ENCODE data around the gene WDR70. TPM values are rescaled to one million over a fixed set of nuclear protein-coding genes. Genes with fewer than 3 reads are reported as not detected.
"Not testable (repeated sequence)": the region's sequence is repeated elsewhere in the genome, so short reads cannot be mapped to it uniquely, and the experiment has no call there.

WDR70 gene
- total RNA-seq, 1 experiment from 2014 or later = 60.5 TPM

DNA sequence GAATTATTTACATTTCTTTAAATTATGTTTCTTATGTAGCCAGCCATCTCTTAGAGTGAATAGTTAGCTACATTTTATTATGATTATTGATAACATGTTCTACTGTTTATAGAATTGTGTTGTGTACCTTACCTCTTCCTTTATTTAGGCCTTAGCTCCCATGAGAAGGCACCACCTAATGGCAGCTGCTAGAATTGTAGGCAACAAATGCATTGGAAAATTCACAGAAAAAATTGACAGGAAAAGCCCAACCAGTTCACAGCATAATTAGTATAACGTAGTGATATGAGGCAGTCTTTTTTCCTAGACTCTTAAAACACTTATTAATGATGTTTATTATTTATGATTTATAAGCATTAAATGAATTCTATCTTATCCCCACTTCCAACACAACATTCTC lies 175.8 kb downstream of the WDR70 start:
- no peak for DNase-seq (ENCODE audit: low spot score)
- in situ Hi-C loops (cut with HindIII; ENCODE audit: low sequenced_read_pairs) = no loop called here

DNA sequence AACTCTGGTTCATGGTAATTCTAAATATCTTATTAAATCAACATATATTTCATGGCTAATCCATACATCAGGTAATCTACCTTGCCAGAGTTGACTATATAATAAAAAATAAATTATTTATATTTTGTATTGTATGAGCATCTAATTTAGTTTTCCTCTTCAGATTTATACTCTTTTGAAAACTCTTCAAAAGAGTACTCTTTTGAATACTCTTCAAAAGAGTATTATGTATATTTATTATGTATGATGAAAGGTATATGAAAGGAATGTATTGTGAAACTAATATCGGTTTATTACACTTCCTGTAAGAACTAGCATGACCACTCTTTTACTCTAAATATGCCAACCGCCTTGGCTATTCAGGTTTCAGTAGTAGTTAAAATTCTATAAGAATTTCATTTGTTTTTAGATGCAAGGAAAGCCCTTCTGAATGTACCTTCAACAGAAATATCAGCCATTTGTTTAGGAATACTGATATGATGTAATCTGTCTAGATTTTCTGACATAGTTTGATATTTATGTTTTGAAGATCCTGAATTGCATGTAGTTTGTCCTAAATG lies 178.7 kb downstream of the WDR70 start:
- in situ Hi-C loops (cut with HindIII; ENCODE audit: low sequenced_read_pairs) = no loop called here
- no peak for DNase-seq (ENCODE audit: low spot score)

DNA sequence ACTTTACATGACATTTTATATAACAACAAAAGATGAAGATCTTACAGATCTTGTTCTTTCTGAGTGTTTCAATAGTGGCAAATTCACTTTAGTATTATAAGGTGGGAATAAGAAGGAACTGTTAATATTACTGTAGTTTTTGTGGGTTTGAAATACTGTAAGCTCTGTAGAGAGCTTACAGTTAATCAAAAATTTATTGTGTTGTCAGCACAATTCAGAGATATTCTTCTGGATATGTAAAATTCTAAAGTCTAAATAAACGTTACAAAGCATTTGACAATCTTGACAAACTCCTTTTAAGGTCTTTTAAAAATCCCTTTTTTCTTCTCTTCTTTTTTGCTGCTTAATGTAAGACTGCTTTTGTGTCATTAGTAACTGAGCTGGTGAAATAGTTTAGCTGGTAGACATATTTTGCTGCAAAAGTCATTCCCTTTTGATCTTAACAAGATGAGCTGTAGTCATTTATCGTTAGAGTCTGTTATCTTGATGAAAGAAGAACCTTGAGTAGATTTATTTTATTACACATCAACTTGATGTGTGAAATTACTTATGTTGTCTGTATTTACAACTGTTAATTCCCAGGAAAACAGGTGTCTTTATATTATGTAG lies 186.0 kb downstream of the WDR70 start:
- in situ Hi-C loops (cut with HindIII; ENCODE audit: low sequenced_read_pairs) = no loop called here
- DNase-seq (ENCODE audit: low spot score) = no peak

DNA sequence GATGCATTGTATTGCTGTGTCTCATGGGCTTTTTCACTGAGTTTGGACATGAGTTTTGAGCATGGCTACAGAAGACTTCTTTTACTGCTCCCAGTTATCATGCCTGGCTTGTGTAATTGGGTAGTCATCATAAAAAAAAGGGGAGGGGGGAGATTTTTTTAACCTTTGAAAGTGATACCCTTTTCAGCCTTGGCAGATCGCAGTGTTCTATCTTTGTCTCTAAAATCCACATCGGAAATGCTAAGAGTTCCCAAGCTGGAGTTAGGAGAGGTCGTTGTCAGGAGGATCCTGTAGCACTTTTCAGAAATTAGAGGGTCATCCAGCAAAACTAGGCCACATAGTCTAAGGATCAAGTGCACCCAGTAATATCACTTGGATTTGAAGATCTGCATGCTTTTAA lies 188.4 kb downstream of the WDR70 start:
- no peak for DNase-seq (ENCODE audit: low spot score)

DNA sequence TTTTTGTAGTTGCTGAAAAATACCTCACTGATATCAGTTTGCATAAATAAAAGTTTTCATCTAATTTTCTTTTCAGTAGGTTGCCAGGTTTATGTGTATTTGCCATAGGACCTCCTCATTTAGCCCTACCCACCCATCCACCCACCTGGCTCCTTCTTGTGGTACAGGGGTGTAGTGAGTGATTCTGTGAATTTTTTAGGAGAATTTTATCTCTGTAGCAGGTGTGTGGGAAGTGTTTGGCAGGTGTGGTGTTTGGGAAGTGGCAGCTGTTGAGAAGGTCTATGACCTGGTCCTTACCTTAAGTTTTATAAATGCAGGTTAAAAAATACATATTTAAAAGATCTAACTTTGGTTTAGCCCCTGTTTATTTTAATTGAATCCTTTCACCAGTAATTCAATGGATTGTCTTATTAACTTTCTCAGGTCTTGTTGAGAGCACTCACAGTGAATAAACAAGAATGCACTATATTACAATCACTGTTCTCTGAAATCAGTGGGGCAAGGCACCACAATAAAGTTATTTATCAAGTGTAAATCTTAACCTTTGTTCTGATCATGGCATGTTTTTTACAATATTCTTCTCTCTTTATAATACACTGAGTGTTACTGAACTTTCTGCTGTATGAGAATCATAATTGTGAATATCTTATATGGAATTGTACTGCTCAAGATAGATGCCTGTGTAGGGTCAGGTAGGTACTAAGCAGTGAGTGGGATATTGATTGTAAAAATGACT lies 189.1 kb downstream of the WDR70 start:
- in situ Hi-C loops (cut with HindIII; ENCODE audit: low sequenced_read_pairs) = no loop called here
- DNase-seq (ENCODE audit: low spot score) = no peak

More for the DNA sequence above, 188.4 kb downstream of the WDR70 start:
- in situ Hi-C loops (cut with HindIII; ENCODE audit: low sequenced_read_pairs) = no loop called here

DNA sequence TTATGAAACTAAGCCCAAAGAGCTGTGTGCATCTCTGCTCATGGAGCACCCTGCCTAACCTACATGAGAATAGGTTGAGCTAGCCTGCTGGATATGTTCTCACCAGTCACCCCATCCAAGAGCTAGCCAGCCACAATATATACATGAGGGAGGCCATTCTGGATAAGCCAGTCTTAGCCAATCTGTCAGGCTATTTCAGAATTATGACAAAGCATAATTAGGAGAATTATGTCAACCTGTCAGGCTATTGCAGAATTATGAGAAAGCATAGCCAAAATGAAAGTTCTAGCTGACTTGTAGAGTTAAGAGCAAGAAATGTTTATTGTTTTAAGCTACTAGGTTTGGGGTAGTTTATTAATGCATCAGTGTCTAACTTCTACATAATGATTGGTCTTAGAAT lies 189.8 kb downstream of the WDR70 start:
- DNase-seq (ENCODE audit: low spot score) = no peak
- in situ Hi-C loops (cut with HindIII; ENCODE audit: low sequenced_read_pairs) = no loop called here

DNA sequence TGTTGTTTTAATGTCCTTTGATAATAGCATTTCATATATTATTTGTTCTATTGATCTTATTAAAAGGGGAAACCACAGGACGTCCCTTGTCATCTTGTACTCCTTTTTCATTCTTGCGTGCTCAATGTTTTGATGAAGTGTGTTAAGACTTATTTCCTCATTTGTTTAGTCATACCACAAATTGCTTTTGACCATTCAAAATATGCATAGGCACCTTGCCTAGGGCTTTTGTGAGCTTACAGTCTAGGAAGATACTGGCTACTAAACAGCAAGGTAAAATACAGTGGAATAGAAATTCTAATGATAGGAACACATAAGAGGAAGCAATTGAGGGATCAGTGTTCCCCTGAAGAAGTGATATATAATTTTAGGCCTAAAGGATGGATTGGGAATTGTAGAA lies 190.3 kb downstream of the WDR70 start:
- in situ Hi-C loops (cut with HindIII; ENCODE audit: low sequenced_read_pairs) = no loop called here
- DNase-seq (ENCODE audit: low spot score) = no peak

DNA sequence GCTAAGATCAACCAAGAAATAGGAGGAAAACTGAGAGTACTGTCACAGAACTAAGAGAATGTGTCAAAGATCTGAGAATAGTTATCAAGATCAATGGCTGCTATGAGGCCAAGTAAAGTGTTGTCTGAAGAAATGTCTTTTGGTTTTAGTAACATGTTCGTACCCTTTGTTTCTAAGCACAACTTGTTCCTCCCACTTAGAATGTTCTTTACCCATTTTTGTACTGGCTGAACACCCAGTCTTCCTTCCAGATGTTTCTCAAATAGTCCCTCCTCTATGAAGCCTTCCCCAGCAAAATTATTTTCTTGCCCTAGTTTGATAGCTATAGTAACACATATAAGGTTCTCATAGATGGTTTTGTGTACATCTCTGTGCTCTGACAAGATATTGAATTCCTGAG lies 191.5 kb downstream of the WDR70 start:
- in situ Hi-C loops (cut with HindIII; ENCODE audit: low sequenced_read_pairs) = no loop called here
- DNase-seq (ENCODE audit: low spot score) = no peak

DNA sequence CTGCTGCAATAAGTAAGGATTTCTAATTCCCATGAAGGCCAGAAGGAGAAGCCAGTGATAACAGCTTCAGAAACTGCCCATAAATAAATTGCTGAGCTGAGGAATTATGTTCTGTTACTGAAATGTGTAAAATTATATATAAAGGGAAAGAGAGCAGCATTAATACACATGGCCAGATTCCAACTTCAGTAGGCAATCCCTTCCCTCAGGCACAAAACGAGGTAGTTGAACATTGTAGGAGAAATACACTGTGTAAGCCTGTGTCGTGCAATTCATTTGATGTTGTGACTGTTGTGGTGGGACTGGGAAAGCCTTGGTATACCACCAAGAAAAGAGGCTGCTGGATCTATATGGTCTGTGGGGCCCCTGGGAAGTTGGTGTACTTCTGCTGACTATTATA lies 192.9 kb downstream of the WDR70 start:
- no peak for DNase-seq (ENCODE audit: low spot score)
- in situ Hi-C loops (cut with HindIII; ENCODE audit: low sequenced_read_pairs) = no loop called here

DNA sequence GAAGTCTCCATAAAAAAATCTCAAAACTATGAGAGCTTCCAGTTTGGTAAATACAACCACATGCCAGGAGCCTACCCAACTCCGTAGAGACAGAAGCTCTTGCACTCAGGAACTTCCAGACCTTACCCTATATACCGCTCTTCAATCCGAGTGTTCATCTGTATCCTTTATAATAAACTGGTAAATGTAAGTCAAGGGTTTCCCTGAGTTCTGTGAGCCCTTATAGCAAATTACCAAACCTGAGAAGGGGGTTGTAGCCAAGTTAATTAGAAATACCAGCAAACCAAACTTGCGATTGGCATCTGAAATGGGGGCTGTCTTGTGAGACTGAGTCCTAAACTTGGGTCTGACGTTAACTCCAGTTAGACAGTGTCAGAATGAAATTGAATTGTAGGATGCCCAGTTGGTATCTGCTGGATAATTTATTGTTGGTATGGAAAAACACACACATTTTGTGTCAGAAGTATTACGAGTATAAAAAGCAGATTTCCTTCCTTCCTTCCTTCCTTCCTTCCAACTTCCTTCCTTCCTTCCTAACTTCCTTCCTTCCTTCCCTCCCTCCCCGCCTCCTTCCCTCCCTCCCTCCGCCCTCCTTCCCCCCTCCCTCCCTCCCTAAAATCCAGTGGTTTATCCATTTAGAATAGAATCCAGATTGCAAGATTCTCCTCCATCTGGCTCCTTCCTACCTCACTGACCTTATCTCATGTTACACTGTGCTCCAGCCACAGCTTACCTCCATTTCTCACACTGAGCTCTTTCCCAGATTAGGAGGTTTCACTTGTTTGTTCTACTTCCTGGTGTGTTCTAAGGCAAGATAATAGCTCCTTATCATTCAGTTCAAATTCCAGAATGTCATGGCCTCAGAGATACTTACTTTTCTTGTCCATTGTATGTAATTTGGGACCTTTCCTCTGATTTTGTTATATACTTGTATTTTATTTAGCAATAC lies 196.7 kb downstream of the WDR70 start:
- in situ Hi-C loops (cut with HindIII; ENCODE audit: low sequenced_read_pairs) = no loop called here
- DNase-seq (ENCODE audit: low spot score) = no peak

DNA sequence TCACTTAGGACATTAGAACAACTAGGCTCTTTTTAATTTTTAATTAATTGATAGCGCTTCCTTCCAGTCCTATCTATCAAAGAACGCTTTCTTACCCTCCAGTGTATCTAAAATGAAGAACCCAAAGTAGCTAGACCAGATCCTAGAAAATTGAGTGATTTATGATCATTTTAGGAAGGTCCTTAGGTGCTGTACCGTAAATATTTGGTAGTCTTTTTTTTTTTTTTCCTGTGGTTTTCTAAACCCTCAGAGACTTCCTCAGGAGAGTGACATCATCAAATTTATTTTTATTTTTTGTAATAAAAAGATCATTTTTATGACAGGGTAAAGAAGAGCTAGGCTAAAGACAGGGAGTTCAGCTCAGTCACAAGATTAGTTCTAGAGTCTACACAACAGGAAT lies 197.4 kb downstream of the WDR70 start:
- no peak for DNase-seq (ENCODE audit: low spot score)
- in situ Hi-C loops (cut with HindIII; ENCODE audit: low sequenced_read_pairs) = no loop called here

DNA sequence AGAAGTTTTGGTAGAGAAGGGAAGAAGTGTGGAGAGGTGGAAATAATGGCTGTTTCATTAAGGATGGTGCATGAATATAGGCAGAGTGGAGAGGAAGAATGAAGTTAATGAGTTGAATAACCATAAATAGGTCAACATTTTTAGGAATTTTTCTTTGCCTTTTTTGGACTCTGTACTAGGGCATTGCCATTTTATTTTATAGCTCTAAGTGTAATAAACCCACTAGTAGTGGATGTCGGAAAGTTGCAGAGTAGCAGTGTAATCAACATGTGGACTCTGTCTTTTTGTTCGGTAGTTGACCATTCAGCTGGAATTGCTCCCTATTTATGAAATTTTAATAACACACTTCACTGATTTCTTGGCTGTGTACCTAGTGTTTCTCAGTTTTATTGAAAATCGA lies 199.1 kb downstream of the WDR70 start:
- peak; percentile 64 for DNase-seq (ENCODE audit: low spot score)
- in situ Hi-C loops (cut with HindIII; ENCODE audit: low sequenced_read_pairs) = no loop called here

DNA sequence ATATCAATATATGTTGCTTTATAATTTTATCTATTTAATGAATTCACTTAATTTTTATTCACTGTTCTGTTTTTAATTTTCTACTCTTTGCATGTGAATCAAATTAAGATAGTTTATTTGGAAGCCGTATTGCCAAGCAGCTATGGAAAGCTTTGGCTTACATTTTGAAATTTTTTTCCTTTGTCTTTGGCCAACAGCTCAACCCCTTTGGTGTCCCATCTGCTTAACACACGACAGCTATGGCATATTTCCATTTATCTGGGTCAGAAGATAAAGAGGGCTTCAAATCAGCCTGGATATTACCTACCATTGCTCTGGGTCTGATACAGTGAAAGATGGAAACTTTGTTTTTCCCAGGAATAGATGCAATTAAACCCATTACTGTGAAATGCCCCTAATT lies 201.0 kb downstream of the WDR70 start:
- DNase-seq (ENCODE audit: low spot score) = peak; percentile 97
- in situ Hi-C loops (cut with HindIII; ENCODE audit: low sequenced_read_pairs) = no loop called here

DNA sequence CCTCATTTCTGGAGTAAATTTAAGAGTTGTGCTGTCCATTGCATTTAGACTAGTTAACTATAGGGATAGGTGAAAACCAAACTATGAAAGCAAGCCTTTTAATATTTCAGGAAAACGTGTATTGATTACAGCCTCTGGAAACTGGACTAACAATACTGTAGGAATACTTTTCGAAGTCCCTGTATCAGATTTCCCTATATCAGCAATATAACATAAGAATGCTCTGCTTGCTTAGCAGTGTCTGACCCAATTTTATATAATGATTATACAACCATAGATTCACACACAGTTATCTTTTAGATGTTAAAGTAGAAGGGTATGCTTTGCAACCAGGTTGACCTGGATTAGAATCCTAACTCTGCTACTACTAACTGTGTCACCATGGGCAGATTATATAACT lies 203.1 kb downstream of the WDR70 start:
- DNase-seq (ENCODE audit: low spot score) = no peak
- in situ Hi-C loops (cut with HindIII; ENCODE audit: low sequenced_read_pairs) = no loop called here

DNA sequence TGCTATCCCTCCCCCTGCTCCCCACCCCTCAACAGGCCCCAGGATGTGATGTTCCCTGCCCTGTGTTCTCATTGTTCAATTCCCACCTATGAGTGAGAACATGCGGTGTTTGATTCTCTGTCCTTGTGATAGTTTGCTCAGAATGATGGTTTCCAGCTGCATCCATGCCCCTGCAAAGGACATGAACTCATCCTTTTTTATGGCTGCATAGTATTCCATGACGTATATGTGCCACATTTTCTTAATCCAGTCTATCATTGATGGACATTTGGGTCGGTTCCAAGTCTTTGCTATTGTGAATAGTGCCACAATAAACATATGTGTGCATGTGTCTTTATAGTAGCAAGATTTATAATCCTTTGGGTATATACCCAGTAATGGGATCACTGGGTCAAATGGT lies 214.2 kb downstream of the WDR70 start:
- in situ Hi-C loops (cut with HindIII; ENCODE audit: low sequenced_read_pairs); DNase-seq (ENCODE audit: low spot score): not testable (repeated sequence)

DNA sequence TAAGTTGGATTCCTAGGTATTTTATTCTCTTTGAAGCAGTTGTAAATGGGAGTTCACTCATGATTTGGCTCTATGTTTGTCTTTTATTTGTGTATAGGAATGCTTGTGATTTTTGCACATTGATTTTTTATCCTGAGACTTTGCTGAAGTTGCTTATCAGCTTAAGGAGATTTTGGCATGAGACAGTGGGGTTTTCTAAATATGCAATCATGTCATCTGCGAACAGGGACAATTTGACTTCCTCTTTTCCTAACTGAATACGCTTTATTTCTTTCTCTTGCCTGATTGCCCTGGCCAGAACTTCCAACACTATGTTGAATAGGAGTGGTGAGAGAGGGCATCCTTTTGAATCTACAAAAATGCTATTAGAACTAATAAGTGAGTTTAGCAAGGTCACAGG lies 215.7 kb downstream of the WDR70 start:
- in situ Hi-C loops (cut with HindIII; ENCODE audit: low sequenced_read_pairs); DNase-seq (ENCODE audit: low spot score): not testable (repeated sequence)

DNA sequence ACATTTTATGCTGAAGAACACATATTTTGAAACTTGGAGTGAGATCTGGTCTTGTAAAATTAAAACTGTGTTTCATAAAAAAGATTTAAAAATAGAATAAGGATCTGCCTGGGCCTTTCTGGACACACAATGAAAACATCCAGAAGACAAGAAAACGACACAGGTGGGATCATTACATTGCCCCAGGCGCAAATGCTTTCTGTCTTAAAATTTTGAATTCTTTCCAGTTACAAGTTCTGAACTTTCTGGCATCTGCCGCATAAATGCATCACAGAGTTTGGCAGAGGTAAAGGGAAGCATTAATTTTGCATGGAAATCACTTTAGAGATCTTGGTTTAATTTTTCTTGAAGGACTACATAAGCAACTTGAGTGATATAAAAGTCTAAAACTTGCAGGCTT lies 219.6 kb downstream of the WDR70 start:
- in situ Hi-C loops (cut with HindIII; ENCODE audit: low sequenced_read_pairs) = no loop called here

DNA sequence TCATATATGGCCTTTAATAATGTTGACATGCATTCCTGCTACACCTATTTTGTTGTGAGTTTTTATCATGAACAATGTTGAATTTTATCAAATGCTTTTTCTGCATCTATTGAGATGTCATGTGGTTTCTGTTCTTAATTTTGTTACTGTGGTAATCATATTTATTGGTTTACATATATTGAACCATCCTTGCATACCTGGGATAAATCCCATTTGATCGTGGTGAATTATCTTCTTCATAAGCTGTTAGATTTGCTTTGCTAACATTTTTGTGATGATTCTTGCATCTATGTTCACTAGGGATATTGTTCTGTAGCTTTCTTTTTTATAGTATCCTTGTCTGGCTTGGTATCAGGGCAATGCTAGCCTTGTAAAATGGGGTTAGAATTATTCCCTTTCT lies 222.0 kb downstream of the WDR70 start:
- in situ Hi-C loops (cut with HindIII; ENCODE audit: low sequenced_read_pairs) = no loop called here
- no peak for DNase-seq (ENCODE audit: low spot score)

More for the DNA sequence above, 219.6 kb downstream of the WDR70 start:
- no peak for DNase-seq (ENCODE audit: low spot score)

DNA sequence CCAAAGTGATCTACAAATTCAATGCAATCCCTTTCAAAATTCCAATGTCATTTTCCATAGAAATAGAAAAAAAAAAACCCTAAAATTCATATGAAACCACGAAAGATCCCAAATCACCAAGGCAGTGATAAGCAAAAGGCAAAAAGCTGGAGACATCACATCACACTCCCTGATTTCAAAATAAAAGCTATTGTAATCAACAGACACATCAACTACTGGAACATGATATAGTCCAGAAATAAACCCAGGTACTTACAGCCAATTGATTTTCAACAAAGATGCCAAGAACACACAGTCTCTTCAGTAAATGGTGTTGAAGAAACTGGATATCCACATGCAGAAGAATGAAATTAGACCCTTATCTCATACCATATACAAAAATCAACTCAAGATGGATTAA lies 224.0 kb downstream of the WDR70 start:
- DNase-seq (ENCODE audit: low spot score) = peak; percentile 45
- in situ Hi-C loops (cut with HindIII; ENCODE audit: low sequenced_read_pairs) = no loop called here

DNA sequence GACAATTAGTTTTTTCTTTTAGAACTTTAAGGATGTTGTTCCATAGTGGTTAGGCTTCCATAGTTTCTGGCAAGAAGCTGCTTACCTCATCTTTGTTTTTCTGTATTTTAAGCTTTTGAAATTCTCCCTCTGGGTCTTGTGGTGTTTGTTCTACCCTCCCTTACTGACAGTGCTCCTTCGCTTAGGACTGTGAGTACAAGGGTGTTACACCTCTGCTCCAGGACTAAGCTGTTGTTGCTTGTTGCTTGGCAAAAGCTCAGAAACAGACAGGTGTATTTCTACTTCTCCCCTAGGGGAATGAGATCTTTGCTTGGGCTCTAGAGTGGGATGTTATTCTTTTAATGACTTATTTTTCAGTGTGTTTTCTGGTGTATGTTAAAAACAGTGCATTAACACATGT lies 225.2 kb downstream of the WDR70 start:
- DNase-seq (ENCODE audit: low spot score) = peak; percentile 15
- in situ Hi-C loops (cut with HindIII; ENCODE audit: low sequenced_read_pairs) = no loop called here
